Activated CD8-positive, alpha-beta memory T cell treated with anti-CD3 and anti-CD28 coated beads for 36 hours (primary cell): ENCODE results near the gene SEMG1. TPM values are rescaled to one million over a fixed set of nuclear protein-coding genes. Genes with fewer than 3 reads are reported as not detected.

Source experiments
- CTCF ChIA-PET: fragments of 350-600 bp; sonication (Branson Sonifier 250); formaldehyde crosslinking; loops from one replicate; lab custom pipeline; 2021; ENCODE audit warnings: antibody characterized with exemption; lab: Charles Lee
- POLR2A ChIA-PET: fragments of 350-600 bp; sonication (Branson Sonifier 250); formaldehyde crosslinking; loops from one replicate; lab custom pipeline; 2021; ENCODE audit warnings: antibody characterized with exemption; lab: Charles Lee
- total RNA-seq, 2 experiments: library from RNA; stranded (reverse); gene quantifications; one replicate each; pipeline ENCODE4 v1.2.3, GENCODE V29; 2021

The SEMG1 gene
- total RNA-seq, 2 experiments from 2014 or later = not detected

DNA sequence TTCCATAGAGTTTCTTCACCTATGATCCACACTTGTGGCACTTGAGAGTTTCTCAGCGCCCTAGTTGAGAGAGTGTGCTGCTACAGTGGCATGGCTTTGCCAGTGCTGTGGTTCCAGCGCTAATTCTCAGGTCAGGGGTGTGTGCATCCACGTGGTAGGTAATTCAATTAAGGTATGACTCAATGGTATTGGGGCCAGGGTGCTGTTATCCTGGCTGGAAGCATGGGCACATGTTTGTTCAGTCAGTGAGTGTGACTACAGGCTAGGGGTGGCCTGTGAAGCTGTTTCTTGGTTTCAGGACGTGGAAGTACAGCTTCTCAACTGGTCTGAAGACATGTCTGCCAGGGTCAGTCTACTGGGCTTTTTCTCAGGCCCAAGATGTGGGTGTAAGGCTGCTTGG is 11.3 kb downstream of the SEMG1 start:
- ChIA-PET CTCF (no interaction called here), POLR2A (no interaction called here)

DNA sequence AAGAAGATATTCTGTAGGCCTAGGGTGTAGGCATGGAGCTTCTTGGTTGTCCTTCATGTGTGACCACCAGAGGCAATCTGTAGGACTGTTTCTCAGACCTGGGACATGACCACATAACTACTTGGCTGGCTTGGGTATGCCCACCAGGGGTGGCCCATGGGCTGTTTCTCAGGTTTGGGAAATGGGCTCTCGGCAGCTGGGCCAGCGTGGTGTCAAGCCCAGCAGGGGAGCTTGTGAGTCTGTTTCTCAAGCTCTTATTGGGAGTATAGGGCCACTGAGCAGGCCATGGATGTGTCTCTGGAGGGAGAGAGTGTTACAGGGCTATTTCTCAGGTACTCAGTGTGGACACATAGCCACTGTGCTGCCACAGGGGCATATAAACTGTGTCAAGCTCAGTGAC is 11.8 kb downstream of the SEMG1 start:
- CTCF ChIA-PET = no interaction called here
- POLR2A ChIA-PET = no interaction called here

DNA sequence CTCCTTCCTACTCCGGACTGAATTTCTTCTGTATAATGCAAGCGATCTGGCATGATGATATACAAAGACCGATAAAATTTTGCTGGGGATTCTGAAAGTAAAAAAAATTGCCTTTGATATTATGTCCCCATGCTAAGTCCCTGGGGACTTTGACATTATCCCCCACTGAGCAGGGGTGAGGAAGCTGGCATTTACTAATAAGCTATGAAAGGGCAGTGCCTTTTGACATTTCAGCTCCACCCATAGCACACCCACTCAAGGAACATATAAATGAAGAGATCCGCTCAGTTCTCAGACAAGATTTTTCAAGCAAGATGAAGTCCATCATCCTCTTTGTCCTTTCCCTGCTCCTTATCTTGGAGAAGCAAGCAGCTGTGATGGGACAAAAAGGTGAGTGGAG is 14.2 kb downstream of the SEMG1 start, which contains the start of gene SEMG2:
Gene SEMG2 (plus strand): TSS at position 298 of the 400 bp plus-strand sequence. CDS start 17 bp downstream, at position 315.
- CTCF ChIA-PET = interaction anchor here (1.1 kb wide), 1 partner anchor 8 kb away, joined by 3 read pairs; no protein-coding TSS in a partner anchor

GRCh38 chr20:45223136-45223535 is 16.3 kb downstream of the SEMG1 start:
- ChIA-PET POLR2A (no interaction called here), CTCF (no interaction called here)

More for the DNA sequence above, 14.2 kb downstream of the SEMG1 start, which contains the start of gene SEMG2:
- POLR2A ChIA-PET = no interaction called here

GRCh38 chr20:45226287-45226686 is 19.5 kb downstream of the SEMG1 start:
- ChIA-PET CTCF (no interaction called here), POLR2A (no interaction called here)

DNA sequence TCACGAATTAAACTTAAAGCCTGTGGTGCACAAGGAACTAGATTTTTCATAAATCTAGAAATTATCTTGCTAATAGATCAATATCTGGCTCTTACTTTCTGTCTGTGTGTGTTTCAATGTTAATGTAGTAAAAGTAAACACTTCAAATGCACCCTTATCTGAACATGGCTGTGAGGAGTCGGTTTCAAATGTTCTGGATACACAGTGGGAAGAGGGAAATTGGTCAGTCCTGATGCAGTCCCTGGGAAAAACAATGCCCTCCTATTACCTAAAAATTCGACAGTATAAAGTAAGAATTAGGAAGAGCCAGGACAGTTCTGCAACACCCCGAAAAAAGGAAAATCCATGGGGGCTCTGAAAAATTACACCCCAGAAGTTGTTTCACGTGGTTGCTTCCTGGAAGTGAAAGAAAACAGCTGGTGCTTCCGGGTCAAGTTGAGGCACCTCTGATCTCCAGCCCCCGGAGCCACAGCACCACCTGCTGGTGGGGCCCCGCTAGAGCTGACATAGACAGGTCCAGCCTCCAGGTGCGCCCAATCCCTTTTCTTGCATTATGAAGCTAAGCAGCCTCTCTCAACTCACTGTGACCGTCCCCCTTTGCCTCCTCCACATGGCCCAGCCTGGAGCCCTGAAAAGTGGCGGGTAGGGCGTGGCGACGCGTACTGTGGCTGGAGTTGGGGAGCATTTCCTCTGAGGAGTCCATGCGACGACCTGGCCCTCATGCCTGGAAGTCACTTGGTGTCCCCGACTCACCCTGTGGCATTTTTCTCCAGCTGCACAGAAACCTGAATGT is 22.6 kb downstream of the SEMG1 start:
- POLR2A ChIA-PET = no interaction called here
- CTCF ChIA-PET = interaction anchor here (0.6 to 1.1 kb wide), 4 partner anchors 8 to 91 kb away, joined by 3 read pairs; partner anchors contain the start of gene SEMG2

- ChIA-PET POLR2A (no interaction called here), CTCF (no interaction called here)
Measured at GRCh38 chr20:45230631-45231030, 23.8 kb downstream of the SEMG1 start.

- ChIA-PET CTCF (no interaction called here), POLR2A (no interaction called here)
Measured at GRCh38 chr20:45235995-45236394, 29.2 kb downstream of the SEMG1 start.

DNA sequence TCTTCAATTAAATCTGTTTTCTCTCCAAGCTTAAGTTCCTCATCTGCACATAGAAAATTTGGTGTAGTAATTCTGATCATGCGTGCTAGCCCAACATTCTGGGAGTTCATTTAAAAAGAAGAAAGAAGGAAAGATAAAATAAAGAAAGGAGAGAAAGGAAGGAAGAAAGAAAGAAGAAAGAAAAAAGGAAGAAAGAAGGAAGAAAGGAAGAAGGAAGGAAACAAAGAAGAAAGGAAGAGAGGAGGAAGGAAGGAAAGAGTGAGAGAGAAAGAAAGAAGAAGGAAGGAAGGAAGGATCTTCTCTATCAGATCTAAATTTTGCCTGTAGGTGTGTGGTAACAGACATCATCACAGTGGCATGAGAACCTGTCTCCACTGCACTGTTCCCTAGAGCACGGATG is 31.3 kb downstream of the SEMG1 start:
- POLR2A ChIA-PET = no interaction called here

DNA sequence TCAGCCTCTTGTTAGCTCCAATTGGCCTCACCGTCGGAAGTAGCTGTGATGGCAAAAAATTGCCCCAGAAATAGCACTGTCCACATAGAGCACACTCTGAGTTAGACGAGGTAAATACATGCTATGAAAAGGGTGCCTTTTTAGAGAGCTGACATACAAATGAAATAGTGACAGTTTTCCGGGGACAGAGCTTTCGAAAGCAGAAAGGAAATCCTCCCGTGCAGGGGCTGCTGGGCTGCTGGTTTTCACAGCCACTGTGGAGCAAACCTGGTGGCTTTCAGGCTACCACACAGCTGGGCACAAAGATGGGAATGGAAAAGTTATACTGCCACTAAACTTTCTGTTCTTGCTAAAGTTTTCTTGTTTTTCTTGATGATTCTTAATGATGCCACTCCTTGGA is 39.3 kb downstream of the SEMG1 start:
- CTCF ChIA-PET = no interaction called here

More for the DNA sequence above, 31.3 kb downstream of the SEMG1 start:
- CTCF ChIA-PET = interaction anchor here (0.8 kb wide), 1 partner anchor 9 kb away, joined by 3 read pairs; no protein-coding TSS in a partner anchor

GRCh38 chr20:45247865-45248264 is 41.0 kb downstream of the SEMG1 start:
- ChIA-PET POLR2A (no interaction called here), CTCF (no interaction called here)

More for the DNA sequence above, 39.3 kb downstream of the SEMG1 start:
- POLR2A ChIA-PET = no interaction called here

- POLR2A ChIA-PET = no interaction called here
- CTCF ChIA-PET = no interaction called here
Measured at GRCh38 chr20:45248609-45249008, 41.8 kb downstream of the SEMG1 start.

- CTCF ChIA-PET = no interaction called here
Measured at GRCh38 chr20:45251884-45252560, 45.2 kb downstream of the SEMG1 start.

DNA sequence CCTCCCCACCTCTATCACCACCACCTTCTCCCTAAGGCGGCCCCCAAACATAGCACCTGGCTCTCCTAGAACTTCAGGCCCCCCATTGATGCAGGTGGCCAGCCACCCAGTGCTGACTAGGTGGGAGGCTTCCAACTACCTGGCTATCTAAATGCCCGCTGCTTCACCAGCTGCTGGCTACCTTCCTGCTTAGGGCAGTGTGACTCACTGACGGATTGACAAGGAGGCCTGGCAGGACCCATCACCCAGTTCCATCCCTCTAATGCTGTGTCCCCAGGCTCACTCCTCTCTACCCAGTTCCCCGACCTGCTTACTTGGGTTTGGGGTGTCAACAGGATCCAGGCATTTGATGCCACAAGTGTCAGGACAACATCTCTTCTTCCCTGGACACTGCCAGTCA is 46.4 kb downstream of the SEMG1 start:
- ChIA-PET CTCF (no interaction called here), POLR2A (no interaction called here)

More at GRCh38 chr20:45251884-45252560, 45.2 kb downstream of the SEMG1 start:
- POLR2A ChIA-PET = no interaction called here

- ChIA-PET POLR2A (no interaction called here), CTCF (interaction anchor here (1.1 kb wide), 1 partner anchor 49 kb away, joined by 3 read pairs; no protein-coding TSS in a partner anchor)
Measured at GRCh38 chr20:45254383-45255262, 47.8 kb downstream of the SEMG1 start, which contains the start of gene SLPI. Gene SLPI, minus strand, starts transcription at chr20:45254564. Its CDS starts 21 bp downstream, at chr20:45254543.

- POLR2A ChIA-PET = no interaction called here
- CTCF ChIA-PET = interaction anchor here (1.0 kb wide), 1 partner anchor 163 kb away, joined by 3 read pairs; no protein-coding TSS in a partner anchor
Measured at GRCh38 chr20:45257161-45257560, 50.3 kb downstream of the SEMG1 start.

DNA sequence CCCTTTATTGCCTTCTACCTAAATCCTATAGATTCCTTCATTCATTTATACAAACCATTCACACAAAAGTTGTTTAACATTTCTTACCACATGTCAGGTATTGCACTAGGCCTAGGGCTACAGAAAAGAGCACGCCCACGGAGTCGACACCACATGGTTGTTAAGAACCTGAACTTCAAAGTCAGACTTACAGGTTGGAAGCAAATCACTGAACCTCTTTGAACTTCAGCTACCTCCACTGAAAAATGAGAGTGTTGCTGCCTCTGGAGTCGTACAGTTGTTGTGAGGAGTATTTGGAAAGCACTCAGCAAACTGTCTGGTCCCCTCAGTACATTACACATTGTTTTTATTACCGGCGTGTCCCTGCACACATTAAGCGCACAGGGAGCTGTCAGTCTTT is 50.9 kb downstream of the SEMG1 start:
- POLR2A ChIA-PET = no interaction called here

GRCh38 chr20:45258259-45258658 is 51.4 kb downstream of the SEMG1 start:
- ChIA-PET POLR2A (no interaction called here), CTCF (no interaction called here)

More for the DNA sequence above, 50.9 kb downstream of the SEMG1 start:
- CTCF ChIA-PET = interaction anchor here (1.0 kb wide), 1 partner anchor 164 kb away, joined by 3 read pairs; no protein-coding TSS in a partner anchor

- CTCF ChIA-PET = no interaction called here
Measured at GRCh38 chr20:45258664-45259063, 51.8 kb downstream of the SEMG1 start.

More at GRCh38 chr20:45258664-45259063, 51.8 kb downstream of the SEMG1 start:
- POLR2A ChIA-PET = no interaction called here
